HCT116 (cell line): ENCODE results near the gene VAT1. TPM values are rescaled to one million over a fixed set of nuclear protein-coding genes. Genes with fewer than 3 reads are reported as not detected.

Source experiments
- ATAC-seq: fragments of 200-7000 bp; cut with Tn5 transposase; 2 replicates; pipeline ENCODE4 v1.9.1; 2020; ENCODE audit warnings: mild to moderate bottlenecking, moderate library complexity
- BruUV-seq: library from RNA; stranded (reverse); fragments of 400-500 nt; replicated peaks from 2 replicates; lab custom pipeline; 2021; lab: Mats Ljungman, UMichigan
- CTCF ChIA-PET: fragments of 300-600 bp; sonication (Branson Sonifier 250); formaldehyde crosslinking; loops from one replicate; lab custom pipeline; 2021; ENCODE audit warnings: antibody characterized with exemption; lab: Charles Lee
- POLR2A ChIA-PET: fragments of 300-600, 350-600 bp; sonication (Branson Sonifier 250); formaldehyde crosslinking; loops from one replicate; lab custom pipeline; 2021; ENCODE audit warnings: antibody characterized with exemption; lab: Charles Lee
- RAD21 ChIA-PET, 2 experiments: fragments of 300-600 bp; sonication (Branson Sonifier 250); formaldehyde crosslinking; loops; one replicate each; lab custom pipeline; 2023; ENCODE audit warnings: low total read pairs in 2 of 2; ENCODE audit not compliant: uncharacterized antibody in 2 of 2, unreplicated experiment in 2 of 2, low non-redundant PET in 1 of 2; lab: Charles Lee
- DNase-seq: peaks from one replicate; pipeline ENCODE4 v3.0.0-alpha.2; 2010; ENCODE audit warnings: low read depth, low spot score
- H2AFZ ChIP-seq: fragments of 200-600 bp; shearing (Covaris generic), sonication (generic); 2 replicates; pipeline ENCODE4 v1.6.1; 2017; ENCODE audit warnings: low read depth, mixed run types, mixed read lengths, antibody characterized with exemption, low read length; ENCODE audit not compliant: poor library complexity, severe bottlenecking
- H3K27ac ChIP-seq: 2 replicates; pipeline ENCODE4 v1.5.1; 2012; ENCODE audit warnings: low read depth, low read length
- H3K27me3 ChIP-seq: fragments of 200-600 bp; sonication (generic); 2 replicates; pipeline ENCODE4 v1.6.1; 2016; ENCODE audit warnings: mixed run types, low read length, mixed read lengths; ENCODE audit not compliant: insufficient read depth
- H3K36me3 ChIP-seq, 2 experiments: fragments of 200-500 bp in 1 of 2; fragments of 200-600 bp in 1 of 2; sonication (Bioruptor generic) in 1 of 2; sonication (generic) in 1 of 2; 2 replicates each; pipeline versions ENCODE4 v1.5.1 to v1.6.1; 2014 to 2016; ENCODE audit warnings: low read length in 2 of 2, inconsistent platforms in 1 of 2, mixed read lengths in 1 of 2, mixed run types in 1 of 2; ENCODE audit not compliant: insufficient read depth in 2 of 2, control insufficient read depth in 1 of 2
- H3K4me1 ChIP-seq, 2 experiments: fragments of 200-600 bp in 1 of 2; sonication (generic) in 1 of 2; 2 replicates each; pipeline versions ENCODE4 v1.5.1 to v1.6.1; 2012 to 2017; ENCODE audit warnings: low read length in 2 of 2, inconsistent platforms in 1 of 2, mild to moderate bottlenecking in 1 of 2, mixed read lengths in 1 of 2, mixed run types in 1 of 2, moderate library complexity in 1 of 2; ENCODE audit not compliant: insufficient read depth in 2 of 2, control insufficient read depth in 1 of 2
- H3K4me2 ChIP-seq: fragments of 200-600 bp; sonication (generic); 2 replicates; pipeline ENCODE4 v1.6.1; 2017; ENCODE audit warnings: mixed run types, low read length, mixed read lengths
- H3K4me3 ChIP-seq, 2 experiments: fragments of 200-600 bp in 1 of 2; sonication (generic) in 1 of 2; replicated peaks in 1 of 2; 2 replicates each; pipeline ENCODE4 v1.5.1; 2011 to 2016; ENCODE audit warnings: low read length in 2 of 2, control low read depth in 1 of 2, low read depth in 1 of 2, mild to moderate bottlenecking in 1 of 2, mixed read lengths in 1 of 2, mixed run types in 1 of 2
- H3K79me2 ChIP-seq: fragments of 200-600 bp; sonication (generic); 2 replicates; pipeline ENCODE4 v1.6.1; 2017; ENCODE audit warnings: mild to moderate bottlenecking, mixed run types, low read length, moderate library complexity, mixed read lengths; ENCODE audit not compliant: insufficient read depth
- H3K9ac ChIP-seq: fragments of 200-600 bp; sonication (generic); 2 replicates; pipeline ENCODE4 v1.6.1; 2016; ENCODE audit warnings: low read length, mixed read lengths
- H3K9me2 ChIP-seq: fragments of 200-600 bp; sonication (generic), shearing (Covaris generic); 2 replicates; pipeline ENCODE4 v1.6.1; 2017; ENCODE audit warnings: mixed run types, mild to moderate bottlenecking, moderate library complexity; ENCODE audit not compliant: insufficient read depth
- H3K9me3 ChIP-seq, 2 experiments: fragments of 200-500 bp in 1 of 2; fragments of 200-600 bp in 1 of 2; sonication (Bioruptor generic) in 1 of 2; sonication (generic) in 1 of 2; 2 replicates each; pipeline ENCODE4 v1.6.1; 2014 to 2017; ENCODE audit warnings: low read length in 2 of 2, mixed read lengths in 2 of 2, inconsistent platforms in 1 of 2, low read depth in 1 of 2, mild to moderate bottlenecking in 1 of 2, mixed run types in 1 of 2, moderate library complexity in 1 of 2; ENCODE audit not compliant: control insufficient read depth in 1 of 2, insufficient read depth in 1 of 2
- H4K20me1 ChIP-seq: fragments of 200-600 bp; sonication (generic), shearing (Covaris generic); 2 replicates; pipeline ENCODE4 v1.6.1; 2017; ENCODE audit warnings: mixed run types, mild to moderate bottlenecking, moderate library complexity; ENCODE audit not compliant: insufficient read depth
- EZH2 ChIP-seq: fragments of 200-600 bp; sonication (generic); IDR thresholded peaks from 2 replicates; pipeline ENCODE4 v1.6.1; 2017; ENCODE audit warnings: antibody characterized with exemption, mixed run types
- POLR2AphosphoS5 ChIP-seq: IDR thresholded peaks from 2 replicates; pipeline ENCODE4 v1.6.1; 2011; ENCODE audit warnings: mild to moderate bottlenecking, low read depth, low read length, moderate library complexity
- SIN3A ChIP-seq: IDR thresholded peaks from 2 replicates; pipeline ENCODE4 v1.6.1; 2012; ENCODE audit warnings: low read depth
- ZNF274 ChIP-seq: fragments of 200-500 bp; sonication (Bioruptor generic); IDR thresholded peaks from 2 replicates; pipeline ENCODE4 v1.6.1; 2014; ENCODE audit warnings: mild to moderate bottlenecking, low read depth, low read length, inconsistent platforms
- intact Hi-C: fragments of 100-400 bp; cut with micrococcal nuclease; formaldehyde crosslinking; loops from 2 replicates; pipeline ENCODE4 v1.10.0; 2022
- total RNA-seq: library from RNA; stranded (reverse); gene quantifications from one replicate; pipeline ENCODE4 v1.2.1, GENCODE V29; 2021; ENCODE audit not compliant: unreplicated experiment

Gene VAT1
- total RNA-seq, 1 experiment from 2014 or later: 197 TPM

- RAD21 ChIA-PET: no interaction called here
- no TSS peak for BruUV-seq
- TF ChIP-seq EZH2 (no peak), POLR2AphosphoS5 (0 out of 2 replicates have a peak, but pooled peaks have one; percentile 5)
- Histone ChIP-seq H3K9me3 (no peaks in the 10 kb centered on the region), H3K9me2 (no peaks in the 10 kb centered on the region), H3K4me2 (no peak overlapping the region), H3K9ac (no peak overlapping the region), H3K27ac (no peak overlapping the region), H3K79me2 (peaks cover 4% of the 10 kb centered on the region; the same call in 1 of the 2 replicates), H3K4me3 (no peak overlapping the region), H3K4me1 (peaks cover 3 to 24% of the 10 kb centered on the region in 2 experiments; a peak in 3 of 4 replicates), H3K36me3 (peaks cover 0 to 9% of the 10 kb centered on the region in 2 experiments; a peak in 3 of 4 replicates), H4K20me1 (no peaks in the 10 kb centered on the region), H2AFZ (no peak overlapping the region), H3K27me3 (no peaks in the 10 kb centered on the region)
- CTCF ChIA-PET: no interaction called here
- POLR2A ChIA-PET: no interaction called here
- intact Hi-C loops: no loop called here
- DNase-seq (no peak), ATAC-seq (no peak)
Measured at GRCh38 chr17:43016216-43016615, 6.0 kb downstream of the VAT1 start.

GRCh38 chr17:43015579-43015978 is 6.6 kb downstream of the VAT1 start:
- Histone ChIP-seq H3K9me3 (no peaks in the 10 kb centered on the region), H3K4me3 (no peak overlapping the region), H4K20me1 (no peaks in the 10 kb centered on the region), H3K4me1 (peaks cover 8 to 25% of the 10 kb centered on the region in 2 experiments; a peak in 3 of 4 replicates), H3K27me3 (no peaks in the 10 kb centered on the region), H3K9me2 (no peaks in the 10 kb centered on the region), H3K9ac (no peak overlapping the region), H3K4me2 (no peak overlapping the region), H3K27ac (no peak overlapping the region), H3K36me3 (peaks cover 0 to 9% of the 10 kb centered on the region in 2 experiments; a peak in 3 of 4 replicates), H2AFZ (no peak overlapping the region), H3K79me2 (no peaks in the 10 kb centered on the region; the same call in 1 of the 2 replicates)
- TF ChIP-seq ZNF274 (no peak), SIN3A (no peak), POLR2AphosphoS5 (0 out of 2 replicates have a peak, but pooled peaks have one; percentile 13)
- ATAC-seq (no peak), DNase-seq (no peak)
- ChIA-PET CTCF (no interaction called here), POLR2A (no interaction called here), RAD21 (no interaction called here)
- no TSS peak for BruUV-seq
- intact Hi-C loops: no loop called here
